GM11168 (cell line): ENCODE measurements around the gene RANBP3.
"Not testable (repeated sequence)": the region's sequence is repeated elsewhere in the genome, so short reads cannot be mapped to it uniquely, and the experiment has no call there.

Experiments used
- in situ Hi-C: fragments of 300-500 bp; cut with MboI; formaldehyde crosslinking; loops from one replicate; pipeline ENCODE4 v1.12.0; 2022; ENCODE audit warnings: low sequenced_read_pairs; ENCODE audit not compliant: unreplicated experiment

RANBP3 gene

GRCh38 chr19:5968431-5969373, 9.2 kb downstream of the RANBP3 start:
- in situ Hi-C loops, result no loop called here

- in situ Hi-C loops, result no loop called here
Measured at GRCh38 chr19:5967994-5968430, 9.9 kb downstream of the RANBP3 start.

DNA sequence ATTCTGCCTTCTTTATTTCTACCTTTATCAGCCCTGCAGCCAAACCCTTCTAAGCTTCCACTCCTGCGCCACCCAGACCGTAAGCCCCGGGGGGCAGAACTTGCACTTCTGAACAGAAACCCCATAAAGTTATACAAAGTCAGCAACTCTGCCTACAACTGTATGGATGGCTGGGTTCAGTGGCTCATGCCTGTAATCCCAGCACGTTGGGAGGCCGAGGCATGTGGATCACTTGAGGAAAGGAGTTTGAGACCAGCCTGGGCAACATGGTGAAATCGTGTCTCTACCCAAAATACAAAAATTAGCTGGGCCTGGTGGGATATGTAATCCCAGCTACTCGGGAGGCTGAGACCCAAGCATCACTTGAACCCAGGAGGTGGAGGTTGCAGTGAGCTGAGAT, 10.4 kb downstream of the RANBP3 start:
- in situ Hi-C loops, result no loop called here

DNA sequence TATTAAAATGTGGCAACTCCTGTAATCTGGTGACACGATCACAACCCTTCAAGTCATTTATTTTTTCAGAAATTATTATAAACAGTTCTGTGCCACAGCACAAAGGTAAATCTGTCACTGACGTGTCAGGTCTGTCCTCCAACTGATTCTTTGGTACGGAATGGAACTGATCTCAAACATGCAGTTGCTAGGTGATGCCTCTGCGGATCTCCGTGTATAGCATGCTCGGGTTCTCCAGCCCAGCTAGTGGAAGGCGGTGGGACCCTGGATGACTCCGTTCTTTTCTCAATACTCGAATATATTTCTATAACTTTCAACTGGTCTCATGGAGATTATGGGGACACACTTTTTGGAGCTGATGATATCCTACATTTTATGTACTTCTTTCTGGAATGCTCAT, 11.0 kb downstream of the RANBP3 start:
- in situ Hi-C loops, result no loop called here

- in situ Hi-C loops, result no loop called here
Measured at GRCh38 chr19:5966215-5966614, 11.7 kb downstream of the RANBP3 start.

GRCh38 chr19:5964816-5965565, 12.9 kb downstream of the RANBP3 start:
- in situ Hi-C loops, result no loop called here

- in situ Hi-C loops, result no loop called here
Measured at GRCh38 chr19:5963855-5964254, 14.1 kb downstream of the RANBP3 start.

- in situ Hi-C loops, result not testable (repeated sequence)
Measured at GRCh38 chr19:5963259-5963658, 14.7 kb downstream of the RANBP3 start.

- in situ Hi-C loops, result no loop called here
Measured at GRCh38 chr19:5961969-5962945, 15.7 kb downstream of the RANBP3 start.

DNA sequence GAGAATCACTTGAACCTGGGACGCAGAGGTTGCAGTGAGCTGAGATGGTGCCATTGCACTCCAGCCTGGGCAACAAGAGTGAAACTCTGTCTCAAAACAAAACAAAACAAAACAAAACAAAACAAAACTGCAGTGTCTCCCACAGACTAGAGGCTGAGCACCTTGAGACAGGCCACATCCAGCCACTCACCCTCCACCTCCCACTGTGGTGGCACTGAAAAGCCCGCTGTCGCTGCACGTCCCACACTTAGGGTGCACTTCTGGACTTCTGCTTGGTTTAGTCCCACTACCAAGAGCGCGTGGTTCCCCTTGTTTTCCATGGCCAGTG, 16.3 kb downstream of the RANBP3 start:
- in situ Hi-C loops, result not testable (repeated sequence)

DNA sequence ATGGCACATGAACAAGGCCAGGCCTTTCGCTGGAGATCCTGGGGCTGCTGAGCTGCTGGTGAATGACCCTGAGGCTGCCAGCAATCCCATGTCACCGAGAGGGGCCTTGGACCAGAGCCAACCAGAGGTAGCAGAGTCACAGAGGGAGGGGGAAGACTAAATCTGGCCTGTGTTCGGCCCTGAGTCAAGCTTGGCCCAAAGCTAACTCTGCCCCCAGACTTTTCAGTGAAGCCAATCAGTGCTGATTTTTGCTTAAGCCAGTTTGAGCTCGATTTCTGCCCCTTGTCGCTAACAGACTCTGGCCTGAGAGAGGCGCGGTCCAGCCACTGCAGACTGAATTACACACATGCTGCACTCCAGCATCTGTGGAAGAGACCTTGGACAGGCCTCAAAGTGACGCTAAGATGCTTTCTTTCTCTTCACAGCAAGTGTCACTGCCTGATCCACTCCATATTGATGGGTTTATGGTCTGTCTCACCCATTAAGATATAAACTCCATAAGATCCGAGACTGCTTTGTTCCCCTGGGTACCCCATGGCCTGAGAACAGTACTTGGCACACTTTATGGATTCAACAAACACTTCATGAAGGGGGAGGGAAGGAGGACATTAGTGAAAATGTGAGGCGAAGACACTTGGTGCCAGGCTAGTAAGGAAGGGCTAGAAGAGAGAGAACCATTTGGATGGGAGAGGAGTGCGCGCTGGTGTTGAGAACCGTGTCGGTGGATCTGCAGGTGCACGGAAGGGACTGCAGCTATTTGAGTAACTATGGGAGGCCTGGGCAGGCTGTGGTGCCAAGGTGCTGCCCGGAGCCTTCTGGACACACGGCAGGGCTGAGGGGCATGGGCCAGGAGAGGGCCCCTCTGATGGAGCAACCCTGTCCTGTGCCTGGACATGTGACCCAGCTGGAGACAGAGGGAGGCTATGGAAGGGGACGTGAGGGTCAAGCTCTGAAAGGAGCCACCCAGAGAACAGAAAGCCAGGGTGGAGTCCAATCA, 17.6 kb downstream of the RANBP3 start:
- in situ Hi-C loops, result no loop called here

GRCh38 chr19:5959260-5960004, 18.5 kb downstream of the RANBP3 start:
- in situ Hi-C loops, result no loop called here

GRCh38 chr19:5958851-5959122, 19.2 kb downstream of the RANBP3 start:
- in situ Hi-C loops, result no loop called here

GRCh38 chr19:5958074-5958850, 19.7 kb downstream of the RANBP3 start:
- in situ Hi-C loops, result no loop called here

DNA sequence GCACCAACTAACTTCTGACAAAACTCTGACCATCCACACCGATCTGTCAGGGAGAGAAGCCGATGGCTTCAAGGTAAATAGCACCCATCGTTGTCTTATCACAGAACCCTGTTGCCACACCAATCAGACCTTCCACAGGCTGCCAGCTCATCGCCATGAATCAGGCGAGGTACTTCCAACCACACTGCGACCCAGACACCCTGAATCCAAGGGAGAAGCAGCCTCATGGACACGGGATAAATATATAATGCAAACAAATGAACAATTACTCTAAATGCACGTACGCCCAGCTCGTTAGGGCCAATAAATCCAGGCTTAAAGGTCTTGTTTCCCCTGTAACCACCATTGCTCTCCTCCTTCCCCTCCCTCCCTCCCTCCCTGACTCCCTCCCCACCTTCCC, 20.8 kb downstream of the RANBP3 start:
- in situ Hi-C loops, result no loop called here

- in situ Hi-C loops, result no loop called here
Measured at GRCh38 chr19:5956728-5957127, 21.2 kb downstream of the RANBP3 start.

GRCh38 chr19:5956323-5956722, 21.6 kb downstream of the RANBP3 start:
- in situ Hi-C loops, result no loop called here

DNA sequence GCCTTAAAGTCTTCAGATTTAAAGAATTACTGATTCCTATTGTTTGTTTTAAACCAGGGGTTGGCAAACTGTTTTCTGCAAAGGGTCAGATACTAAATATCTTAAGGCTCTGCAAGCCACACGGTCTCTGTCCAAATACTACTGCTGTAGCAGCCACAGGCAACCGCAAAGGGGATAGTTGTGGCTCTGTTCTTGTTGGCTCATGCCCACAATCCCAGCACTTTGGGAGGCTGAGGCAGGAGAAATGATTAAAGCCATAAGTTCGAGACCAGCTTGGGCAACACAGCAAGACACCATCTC, 22.4 kb downstream of the RANBP3 start:
- in situ Hi-C loops, result no loop called here
